GM21529 (cell line): ENCODE measurements around the gene NUDT15.
A peak's percentile ranks its signal among the peaks of the same experiment; 100 is the strongest.
"Not testable (repeated sequence)": the region's sequence is repeated elsewhere in the genome, so short reads cannot be mapped to it uniquely, and the experiment has no call there.

Experiments used
- ATAC-seq: cut with Tn5 transposase; IDR thresholded peaks from one replicate; pipeline ENCODE4 v1.9.1; 2021; ENCODE audit not compliant: unreplicated experiment

The NUDT15 gene

GRCh38 chr13:48037346-48038173 lies at the start of gene NUDT15:
Gene NUDT15 (plus strand): TSS chr13:48037726. CDS start chr13:48037747, 21 bp downstream.
- ATAC-seq: peak; percentile 90

GRCh38 chr13:47990427-47990826 lies 47.1 kb upstream of the NUDT15 start:
- no peak for ATAC-seq

GRCh38 chr13:47990920-47991466 lies 46.5 kb upstream of the NUDT15 start:
- no peak for ATAC-seq

DNA sequence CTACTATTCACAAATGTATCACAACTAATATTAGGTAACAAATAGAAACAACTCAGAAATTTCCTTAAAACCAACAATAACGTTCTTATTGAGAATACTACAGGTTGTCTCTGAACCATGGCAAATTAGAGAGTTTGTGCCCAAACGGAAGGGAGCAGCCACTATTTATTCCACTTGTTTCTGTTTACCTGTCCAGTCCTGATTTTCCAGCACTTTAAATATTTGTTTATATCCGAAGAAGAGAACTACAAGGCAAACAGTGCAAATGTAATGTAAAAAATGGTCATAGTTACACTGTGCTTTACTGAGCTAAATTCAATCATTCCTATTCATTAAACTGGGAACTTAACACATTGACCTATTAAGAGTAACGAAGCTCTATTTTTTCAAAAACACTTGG lies 45.7 kb upstream of the NUDT15 start:
- no peak for ATAC-seq

GRCh38 chr13:47997384-47997783 lies 40.1 kb upstream of the NUDT15 start:
- no peak for ATAC-seq

- ATAC-seq: no peak
These were observed 37.6 kb upstream of the NUDT15 start for GRCh38 chr13:47999973-48000372.

DNA sequence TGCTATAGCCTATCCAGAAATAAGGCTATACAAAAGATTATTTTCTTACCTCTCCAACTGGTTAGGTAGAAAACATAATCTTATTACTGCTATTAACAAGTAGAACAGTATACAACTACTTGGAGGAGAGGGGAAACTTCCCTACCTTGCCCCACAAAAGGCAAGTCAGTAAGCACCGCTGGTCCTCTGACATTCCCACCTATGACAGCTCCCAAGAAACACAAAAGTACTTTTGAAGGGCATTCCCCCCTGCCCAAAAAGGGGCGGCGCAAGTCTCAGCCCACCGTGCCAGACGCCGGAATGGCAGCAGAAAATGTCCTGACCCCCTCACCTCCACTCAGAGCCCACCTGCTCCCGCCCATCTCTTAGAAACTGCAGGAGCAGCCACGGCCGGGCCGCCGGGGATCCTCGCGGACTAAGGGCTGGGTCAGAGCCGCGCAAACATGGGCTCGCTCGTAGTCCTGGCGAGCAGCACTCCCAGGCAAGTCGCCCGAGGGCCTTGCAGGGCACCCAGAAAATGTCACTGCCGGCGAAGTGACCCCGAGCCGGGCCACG lies 36.9 kb upstream of the NUDT15 start:
- ATAC-seq: peak; percentile 43

DNA sequence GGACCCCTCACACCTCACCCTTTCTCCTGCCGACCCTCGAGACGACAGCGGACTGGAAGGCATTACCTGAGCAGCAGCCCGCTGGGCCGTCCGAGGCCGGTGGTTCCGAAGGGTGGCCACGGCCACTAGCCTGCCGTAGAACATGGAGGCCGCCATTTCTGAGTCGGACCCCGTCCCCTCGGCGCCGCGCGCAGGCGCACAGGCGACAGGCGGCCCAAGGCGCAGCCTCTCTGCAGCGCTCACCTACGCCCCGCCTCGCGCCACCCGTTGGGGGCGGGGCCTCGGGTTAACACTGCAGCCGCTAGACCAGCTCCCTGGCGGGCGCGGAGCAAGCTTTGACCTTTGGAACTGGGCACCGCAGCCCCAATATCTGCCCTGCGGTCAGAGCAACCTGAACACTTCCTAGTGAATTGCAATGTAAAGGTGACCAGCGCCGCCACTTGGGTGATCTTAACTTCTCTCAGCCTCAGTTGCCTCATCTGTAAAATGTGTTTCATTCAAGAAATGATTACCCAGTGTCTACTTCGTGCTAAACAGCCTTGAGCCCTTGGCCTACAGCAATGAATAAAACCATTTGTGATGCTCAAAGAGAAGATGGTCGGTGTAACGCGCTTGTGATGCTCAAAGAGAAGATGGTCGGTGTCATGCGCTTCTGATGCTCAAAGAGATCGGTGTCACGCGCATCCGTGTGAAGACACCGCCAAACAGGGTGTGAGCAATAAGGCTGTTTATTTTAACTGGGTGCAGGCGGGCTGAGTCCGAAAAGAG lies 36.2 kb upstream of the NUDT15 start, which contains the start of gene SUCLA2:
TSS of gene SUCLA2 (minus strand) at position 160 of the 768 bp plus-strand sequence. CDS start at position 156, 4 bp downstream.
- ATAC-seq: peak; percentile 99

- ATAC-seq: not testable (repeated sequence)
These were observed 35.5 kb upstream of the NUDT15 start for GRCh38 chr13:48001999-48002398.

DNA sequence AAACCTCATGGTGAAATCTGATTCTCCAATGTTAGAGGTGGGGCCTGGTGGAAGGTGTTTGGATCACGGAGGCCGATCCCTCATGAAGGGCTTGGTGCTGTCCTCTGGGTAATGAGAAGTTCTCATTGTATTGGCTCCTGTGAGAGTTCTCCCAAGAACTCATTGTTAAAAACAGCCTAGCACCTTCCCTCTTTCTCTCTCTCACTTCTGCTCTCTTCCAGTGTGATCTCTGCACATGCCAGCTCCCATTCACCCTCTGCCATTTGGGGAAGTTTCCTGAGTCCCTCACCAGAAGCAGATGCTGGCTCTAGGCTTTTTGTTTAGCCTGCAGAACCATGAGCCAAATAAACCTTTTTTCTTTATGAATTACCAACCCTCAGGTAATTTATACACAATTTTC lies 33.3 kb upstream of the NUDT15 start:
- no peak for ATAC-seq

DNA sequence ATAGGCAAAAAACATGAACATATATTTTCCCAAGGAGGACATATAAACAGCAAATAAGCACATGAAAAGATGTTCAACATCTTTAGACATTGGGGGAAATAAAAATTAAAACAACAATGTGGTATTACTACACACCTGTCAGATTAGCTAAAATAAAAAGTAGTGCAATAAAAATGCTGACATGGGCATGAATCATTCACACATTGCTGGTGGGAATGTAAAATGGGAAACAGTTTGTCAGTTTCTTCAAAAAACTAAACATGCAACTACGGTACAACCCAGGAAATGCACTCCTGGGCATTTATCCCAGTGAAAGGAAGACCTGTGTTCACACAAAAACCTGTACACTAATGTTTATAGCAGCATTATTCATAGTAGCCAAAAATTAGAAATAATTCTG lies 31.1 kb upstream of the NUDT15 start:
- ATAC-seq: no peak

GRCh38 chr13:48009284-48009683 lies 28.2 kb upstream of the NUDT15 start:
- ATAC-seq: no peak

- no peak for ATAC-seq
These were observed 26.8 kb upstream of the NUDT15 start for GRCh38 chr13:48010698-48011097.

DNA sequence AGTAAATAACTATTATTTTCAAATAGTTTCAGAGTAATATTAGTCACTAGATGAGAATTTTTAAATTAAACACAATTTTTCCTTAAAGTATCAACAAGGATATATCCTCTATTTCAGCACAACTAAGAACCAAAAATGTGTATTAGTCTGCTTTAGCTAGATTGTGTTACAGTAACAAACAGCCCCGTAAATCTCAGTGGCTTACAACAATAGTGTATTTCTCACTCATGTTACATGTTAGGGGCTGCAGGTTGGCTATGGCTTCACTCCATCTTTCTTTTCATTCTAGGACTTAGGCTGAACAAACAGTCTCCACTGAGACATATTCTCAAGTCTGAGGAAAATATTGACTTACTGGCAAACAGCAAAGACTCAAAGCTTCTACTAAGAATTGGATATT lies 24.9 kb upstream of the NUDT15 start:
- ATAC-seq: no peak

GRCh38 chr13:48014359-48014758 lies 23.2 kb upstream of the NUDT15 start:
- ATAC-seq: no peak

- no peak for ATAC-seq
These were observed 18.9 kb upstream of the NUDT15 start for GRCh38 chr13:48018637-48019036.

DNA sequence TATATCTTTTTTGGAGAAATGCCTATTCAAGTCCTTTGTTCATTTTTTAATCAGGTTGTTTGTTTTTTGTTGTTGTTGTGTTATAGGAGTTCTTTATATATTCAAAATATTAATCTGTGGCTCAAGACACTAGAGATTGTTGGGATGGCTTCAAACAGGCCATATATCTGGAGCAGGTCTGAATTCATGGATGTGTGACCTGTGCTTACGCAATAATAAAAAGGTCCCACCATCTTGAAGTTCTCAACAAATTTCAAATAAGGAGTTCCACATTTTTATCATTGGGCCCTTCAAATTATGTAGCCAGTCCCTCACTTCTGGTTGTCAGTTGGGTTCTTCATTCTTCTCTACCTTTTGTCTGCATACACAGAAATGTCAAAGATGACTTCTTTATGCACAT lies 17.7 kb upstream of the NUDT15 start:
- no peak for ATAC-seq

DNA sequence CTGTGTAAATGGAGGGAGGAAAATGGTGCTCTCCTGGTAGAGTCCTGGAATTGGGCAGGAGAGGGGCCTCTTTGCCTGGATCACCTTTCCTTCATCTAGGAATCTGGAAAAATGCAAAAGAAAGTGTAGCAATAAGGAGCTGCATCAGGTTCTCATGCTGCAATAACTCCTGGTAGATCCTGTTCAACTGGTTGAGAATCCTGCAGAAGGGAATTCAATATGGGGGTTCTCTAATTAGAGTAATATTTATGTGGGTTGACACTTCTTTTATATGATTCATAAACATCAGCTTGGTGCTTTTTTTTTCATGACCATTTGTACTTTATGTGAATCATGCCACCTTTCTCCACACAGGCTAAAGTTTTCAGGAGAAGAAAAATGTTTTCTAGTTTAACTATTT lies 9.5 kb upstream of the NUDT15 start:
- no peak for ATAC-seq

DNA sequence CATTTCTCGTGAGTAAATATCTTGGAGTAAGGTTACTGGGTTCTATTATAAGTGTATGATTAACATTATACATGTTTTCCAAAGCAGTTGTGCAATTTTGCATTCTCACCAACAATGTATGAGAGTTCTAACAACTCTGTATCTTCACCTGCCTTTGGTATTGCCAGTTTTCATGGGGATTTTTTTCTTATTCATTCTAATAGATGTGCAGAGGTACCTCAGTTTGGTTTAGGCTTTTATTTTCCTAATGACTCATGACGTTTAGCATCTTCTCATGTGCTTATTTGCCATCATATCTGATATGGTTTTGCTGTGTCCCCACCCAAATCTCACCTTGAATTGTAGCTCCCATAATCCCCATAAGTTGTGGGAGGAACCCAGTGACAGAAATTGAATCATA lies 7.7 kb upstream of the NUDT15 start:
- ATAC-seq: no peak

GRCh38 chr13:48038761-48039160 lies 1.2 kb downstream of the NUDT15 start:
- no peak for ATAC-seq

- ATAC-seq: no peak
These were observed 2.5 kb downstream of the NUDT15 start for GRCh38 chr13:48040049-48040448.
